HL-60/S4 treated with retinoic acid at 250 ng/mL for 4 days and 3 days (cell line): ENCODE results near the gene C12orf75.
"Not testable (repeated sequence)": the region's sequence is repeated elsewhere in the genome, so short reads cannot be mapped to it uniquely, and the experiment has no call there.

Experiments
- in situ Hi-C: fragments of 300-500 bp; cut with MboI; formaldehyde crosslinking; loops from 2 replicates; pipeline ENCODE4 v1.7.0; 2022; ENCODE audit warnings: low sequenced_read_pairs

C12orf75 gene

GRCh38 chr12:105334582-105334981 is 4.1 kb downstream of the C12orf75 start:
- in situ Hi-C loops: no loop called here

- in situ Hi-C loops: no loop called here
Observed at GRCh38 chr12:105335856-105336255, 5.4 kb downstream of the C12orf75 start.

GRCh38 chr12:105336411-105336810 is 5.9 kb downstream of the C12orf75 start:
- in situ Hi-C loops: no loop called here

GRCh38 chr12:105337391-105337790 is 6.9 kb downstream of the C12orf75 start:
- in situ Hi-C loops: no loop called here

- in situ Hi-C loops: no loop called here
Observed at GRCh38 chr12:105338966-105339365, 8.5 kb downstream of the C12orf75 start.

GRCh38 chr12:105341010-105341409 is 10.5 kb downstream of the C12orf75 start:
- in situ Hi-C loops: no loop called here

GRCh38 chr12:105341620-105342019 is 11.1 kb downstream of the C12orf75 start:
- in situ Hi-C loops: not testable (repeated sequence)

- in situ Hi-C loops: no loop called here
Observed at GRCh38 chr12:105342464-105342863, 12.0 kb downstream of the C12orf75 start.

- in situ Hi-C loops: no loop called here
Observed at GRCh38 chr12:105343836-105344235, 13.3 kb downstream of the C12orf75 start.

GRCh38 chr12:105347499-105347898 is 17.0 kb downstream of the C12orf75 start:
- in situ Hi-C loops: no loop called here

- in situ Hi-C loops: no loop called here
Observed at GRCh38 chr12:105348142-105348541, 17.7 kb downstream of the C12orf75 start.

- in situ Hi-C loops: no loop called here
Observed at GRCh38 chr12:105348561-105348960, 18.1 kb downstream of the C12orf75 start.

- in situ Hi-C loops: no loop called here
Observed at GRCh38 chr12:105349138-105349537, 18.6 kb downstream of the C12orf75 start.

- in situ Hi-C loops: no loop called here
Observed at GRCh38 chr12:105351523-105351922, 21.0 kb downstream of the C12orf75 start.

GRCh38 chr12:105352052-105352451 is 21.6 kb downstream of the C12orf75 start:
- in situ Hi-C loops: no loop called here

GRCh38 chr12:105352940-105353635 is 22.6 kb downstream of the C12orf75 start:
- in situ Hi-C loops: no loop called here

GRCh38 chr12:105355752-105356151 is 25.3 kb downstream of the C12orf75 start:
- in situ Hi-C loops: no loop called here

- in situ Hi-C loops: no loop called here
Observed at GRCh38 chr12:105357162-105357691, 26.7 kb downstream of the C12orf75 start.

- in situ Hi-C loops: no loop called here
Observed at GRCh38 chr12:105358789-105359188, 28.3 kb downstream of the C12orf75 start.

- in situ Hi-C loops: no loop called here
Observed at GRCh38 chr12:105359856-105360255, 29.4 kb downstream of the C12orf75 start.

- in situ Hi-C loops: no loop called here
Observed at GRCh38 chr12:105363890-105364289, 33.4 kb downstream of the C12orf75 start.

- in situ Hi-C loops: no loop called here
Observed at GRCh38 chr12:105365231-105365630, 34.7 kb downstream of the C12orf75 start.
